Progenitor cell of endocrine pancreas (in vitro differentiated cells): ENCODE measurements around the gene BHMT2. TPM values are rescaled to one million over a fixed set of nuclear protein-coding genes. Genes with fewer than 3 reads are reported as not detected.

Experiments
- DNase-seq: peaks from one replicate; pipeline ENCODE4 v3.0.0; 2021; ENCODE audit warnings: low spot score; ENCODE audit not compliant: unreplicated experiment
- H3K27ac Mint-ChIP-seq: 2 replicates; pipeline ENCODE4 v1.8.0; 2021; ENCODE audit warnings: mild to moderate bottlenecking, moderate library complexity, mixed read lengths
- H3K27me3 Mint-ChIP-seq: 2 replicates; pipeline ENCODE4 v1.8.0; 2021; ENCODE audit warnings: mixed read lengths
- H3K36me3 Mint-ChIP-seq: 2 replicates; pipeline ENCODE4 v1.8.0; 2022; ENCODE audit warnings: mixed read lengths; ENCODE audit not compliant: insufficient read depth
- H3K4me1 Mint-ChIP-seq: 2 replicates; pipeline ENCODE4 v1.8.0; 2021; ENCODE audit warnings: low read depth, mixed read lengths
- H3K4me3 Mint-ChIP-seq: 2 replicates; pipeline ENCODE4 v1.8.0; 2021; ENCODE audit warnings: low read depth, mild to moderate bottlenecking, moderate library complexity, mixed read lengths
- H3K9me3 Mint-ChIP-seq: 2 replicates; pipeline ENCODE4 v1.8.0; 2021; ENCODE audit warnings: low read depth, mixed read lengths
- CTCF ChIP-seq: fragments of 200-600 bp; sonication (generic); IDR thresholded peaks from one replicate; pipeline ENCODE4 v1.5.0; 2021; ENCODE audit warnings: antibody characterized with exemption, mild to moderate bottlenecking; ENCODE audit not compliant: unreplicated experiment
- total RNA-seq: library from RNA; stranded (reverse); gene quantifications from 2 replicates; pipeline ENCODE4 v1.2.1, GENCODE V29; 2021

Gene BHMT2
- total RNA-seq, 1 donor from 2014 or later, result 1.2 TPM

- TF ChIP-seq CTCF, result no peak
- H3K27me3 Mint-ChIP-seq, result peaks cover under 1% of the 10 kb centered on the region
- no peak overlapping the region for H3K27ac Mint-ChIP-seq
- peaks cover 25% of the 10 kb centered on the region for H3K4me1 Mint-ChIP-seq
- H3K36me3 Mint-ChIP-seq, result no peaks in the 10 kb centered on the region
- H3K4me3 Mint-ChIP-seq, result no peak overlapping the region
- H3K9me3 Mint-ChIP-seq, result no peaks in the 10 kb centered on the region
- no peak for DNase-seq
Observed at GRCh38 chr5:79023947-79024346, 45.6 kb upstream of the BHMT2 start.

GRCh38 chr5:79025054-79025472, 44.5 kb upstream of the BHMT2 start:
- H3K27me3 Mint-ChIP-seq, result no peaks in the 10 kb centered on the region
- H3K4me3 Mint-ChIP-seq, result peak overlapping the region; percentile 65
- peak; percentile 56 for DNase-seq
- peak; percentile 100 for TF ChIP-seq CTCF
- no peaks in the 10 kb centered on the region for H3K36me3 Mint-ChIP-seq
- H3K9me3 Mint-ChIP-seq, result no peaks in the 10 kb centered on the region
- peaks cover 25% of the 10 kb centered on the region for H3K4me1 Mint-ChIP-seq
- H3K27ac Mint-ChIP-seq, result peak overlapping the region; percentile 84

GRCh38 chr5:79030663-79031484, 38.7 kb upstream of the BHMT2 start:
- no peak overlapping the region for H3K27ac Mint-ChIP-seq
- H3K27me3 Mint-ChIP-seq, result no peaks in the 10 kb centered on the region
- TF ChIP-seq CTCF, result no peak
- no peaks in the 10 kb centered on the region for H3K36me3 Mint-ChIP-seq
- no peak for DNase-seq
- H3K9me3 Mint-ChIP-seq, result no peaks in the 10 kb centered on the region
- H3K4me1 Mint-ChIP-seq, result peaks cover 2% of the 10 kb centered on the region
- no peak overlapping the region for H3K4me3 Mint-ChIP-seq

GRCh38 chr5:79031485-79031867, 38.1 kb upstream of the BHMT2 start:
- Mint-ChIP-seq H3K27me3 (no peaks in the 10 kb centered on the region), H3K4me1 (peaks cover 2% of the 10 kb centered on the region), H3K36me3 (no peaks in the 10 kb centered on the region), H3K9me3 (no peaks in the 10 kb centered on the region), H3K4me3 (no peak overlapping the region), H3K27ac (no peak overlapping the region)
- no peak for TF ChIP-seq CTCF
- DNase-seq, result no peak

- Mint-ChIP-seq H3K36me3 (no peaks in the 10 kb centered on the region), H3K27ac (no peak overlapping the region), H3K9me3 (no peaks in the 10 kb centered on the region), H3K27me3 (no peaks in the 10 kb centered on the region), H3K4me1 (peaks cover 2% of the 10 kb centered on the region), H3K4me3 (no peak overlapping the region)
- no peak for TF ChIP-seq CTCF
- DNase-seq, result no peak
Observed at GRCh38 chr5:79032031-79032695, 37.4 kb upstream of the BHMT2 start.
